ENCODE data around the gene TMEM170A. TPM values are rescaled to one million over a fixed set of nuclear protein-coding genes. Genes with fewer than 3 reads are reported as not detected.

TMEM170A gene
- total RNA-seq, 1 donor from 2014 or later, result 25.4 TPM

DNA sequence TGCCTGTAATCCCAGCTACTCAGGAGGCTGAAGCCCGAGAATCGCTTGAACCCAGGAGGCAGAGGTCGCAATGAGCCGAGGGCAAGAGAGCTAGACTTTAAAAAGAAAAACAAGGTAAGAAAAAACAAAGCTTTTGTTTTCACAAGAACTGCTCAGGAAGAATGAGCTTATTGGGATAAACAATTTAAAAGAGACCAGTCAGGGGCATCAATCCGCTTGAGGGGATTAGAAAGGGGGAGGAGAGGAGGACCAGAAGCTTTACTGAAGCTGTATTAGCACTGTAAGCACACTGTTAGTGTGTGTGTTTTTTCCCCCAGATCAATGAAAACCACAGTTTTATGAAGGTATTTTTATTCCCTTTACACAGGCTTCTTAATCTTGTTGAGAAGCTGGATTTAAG, 8.8 kb downstream of the TMEM170A start:
- H3K4me1 ChIP-seq, result no peaks in the 10 kb centered on the region
- peaks cover 5% of the 10 kb centered on the region for H3K36me3 ChIP-seq
- H3K4me3 ChIP-seq, result no peak overlapping the region
- no peaks in the 10 kb centered on the region for H3K9me3 ChIP-seq
- H3K27me3 ChIP-seq, result no peaks in the 10 kb centered on the region
- DNase-seq, result peak; percentile 2
- TF ChIP-seq, protein P1, sequence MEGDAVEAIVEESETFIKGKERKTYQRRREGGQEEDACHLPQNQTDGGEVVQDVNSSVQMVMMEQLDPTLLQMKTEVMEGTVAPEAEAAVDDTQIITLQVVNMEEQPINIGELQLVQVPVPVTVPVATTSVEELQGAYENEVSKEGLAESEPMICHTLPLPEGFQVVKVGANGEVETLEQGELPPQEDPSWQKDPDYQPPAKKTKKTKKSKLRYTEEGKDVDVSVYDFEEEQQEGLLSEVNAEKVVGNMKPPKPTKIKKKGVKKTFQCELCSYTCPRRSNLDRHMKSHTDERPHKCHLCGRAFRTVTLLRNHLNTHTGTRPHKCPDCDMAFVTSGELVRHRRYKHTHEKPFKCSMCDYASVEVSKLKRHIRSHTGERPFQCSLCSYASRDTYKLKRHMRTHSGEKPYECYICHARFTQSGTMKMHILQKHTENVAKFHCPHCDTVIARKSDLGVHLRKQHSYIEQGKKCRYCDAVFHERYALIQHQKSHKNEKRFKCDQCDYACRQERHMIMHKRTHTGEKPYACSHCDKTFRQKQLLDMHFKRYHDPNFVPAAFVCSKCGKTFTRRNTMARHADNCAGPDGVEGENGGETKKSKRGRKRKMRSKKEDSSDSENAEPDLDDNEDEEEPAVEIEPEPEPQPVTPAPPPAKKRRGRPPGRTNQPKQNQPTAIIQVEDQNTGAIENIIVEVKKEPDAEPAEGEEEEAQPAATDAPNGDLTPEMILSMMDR (IDR thresholded peaks at IDR 0.05), result no peak
- no peak overlapping the region for H3K27ac ChIP-seq
- no peak for ATAC-seq
- intact Hi-C loops (cut with DNase I), result no loop called here

DNA sequence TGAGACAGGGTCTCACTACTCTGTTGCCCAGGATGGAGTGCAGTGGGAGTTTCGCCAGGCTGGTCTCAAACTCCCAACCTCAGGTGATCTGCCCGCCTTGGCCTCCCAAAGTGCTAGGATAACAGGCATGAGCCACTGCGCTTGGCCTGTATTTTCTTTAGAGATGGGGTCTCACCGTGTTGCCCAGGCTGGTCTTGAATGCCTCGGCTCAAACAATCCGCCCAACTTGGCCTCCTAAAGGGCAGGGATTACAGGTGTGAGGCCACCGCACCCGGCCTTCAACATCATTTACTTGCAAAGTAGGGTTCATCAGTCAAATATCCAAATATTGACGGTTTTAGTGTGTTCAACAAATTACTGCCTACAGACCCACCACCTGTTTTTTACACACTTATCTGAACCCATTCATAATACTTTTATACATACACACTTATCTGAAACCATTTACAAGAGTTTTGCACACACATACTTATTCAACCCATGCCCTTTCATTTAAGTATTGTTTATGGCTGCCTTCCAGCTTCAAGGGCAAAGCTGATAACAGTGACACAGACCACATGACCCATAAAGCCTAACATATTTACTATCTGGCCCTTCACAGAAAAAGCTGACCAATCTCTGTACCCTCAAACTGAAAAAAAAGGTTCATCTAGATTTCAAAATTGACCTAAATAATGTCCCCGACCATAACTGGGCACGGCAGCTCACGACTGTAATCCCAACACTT, 11.9 kb downstream of the TMEM170A start:
- Histone ChIP-seq H3K9me3 (no peaks in the 10 kb centered on the region), H3K4me3 (no peak overlapping the region), H3K36me3 (peaks cover 31% of the 10 kb centered on the region), H3K4me1 (no peaks in the 10 kb centered on the region), H3K27me3 (no peaks in the 10 kb centered on the region), H3K27ac (no peak overlapping the region)
- intact Hi-C loops (cut with DNase I), result no loop called here
- TF ChIP-seq, protein P1 (IDR thresholded peaks at IDR 0.05), result no peak
- DNase-seq (peak; percentile 17), ATAC-seq (peak; percentile 36)

DNA sequence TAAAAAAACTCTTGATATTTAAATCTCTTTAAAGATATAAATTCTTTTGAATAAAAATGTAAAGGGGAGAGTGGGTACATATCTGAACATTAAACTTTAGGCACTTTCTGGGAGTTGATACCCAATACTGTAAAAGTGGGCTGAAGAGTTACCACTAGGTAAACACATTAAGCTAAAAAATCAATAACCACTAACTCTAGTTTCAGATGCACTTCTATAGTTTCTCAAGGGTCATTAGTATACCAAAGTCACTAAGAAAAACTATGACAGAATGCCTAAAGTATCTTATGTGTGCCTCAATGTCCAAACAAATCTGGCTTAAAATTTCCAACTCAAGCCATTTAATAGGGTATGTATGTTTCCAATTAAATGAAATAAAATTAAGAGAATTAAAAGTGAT, 18.1 kb downstream of the TMEM170A start:
- intact Hi-C loops (cut with DNase I), result no loop called here
- no peak for ATAC-seq
- TF ChIP-seq, protein P1 (IDR thresholded peaks at IDR 0.05), result no peak
- no peak overlapping the region for H3K4me3 ChIP-seq
- peaks cover 44% of the 10 kb centered on the region for H3K36me3 ChIP-seq
- no peaks in the 10 kb centered on the region for H3K9me3 ChIP-seq
- H3K27me3 ChIP-seq, result no peaks in the 10 kb centered on the region
- no peak for DNase-seq
- no peak overlapping the region for H3K27ac ChIP-seq
- H3K4me1 ChIP-seq, result no peaks in the 10 kb centered on the region

DNA sequence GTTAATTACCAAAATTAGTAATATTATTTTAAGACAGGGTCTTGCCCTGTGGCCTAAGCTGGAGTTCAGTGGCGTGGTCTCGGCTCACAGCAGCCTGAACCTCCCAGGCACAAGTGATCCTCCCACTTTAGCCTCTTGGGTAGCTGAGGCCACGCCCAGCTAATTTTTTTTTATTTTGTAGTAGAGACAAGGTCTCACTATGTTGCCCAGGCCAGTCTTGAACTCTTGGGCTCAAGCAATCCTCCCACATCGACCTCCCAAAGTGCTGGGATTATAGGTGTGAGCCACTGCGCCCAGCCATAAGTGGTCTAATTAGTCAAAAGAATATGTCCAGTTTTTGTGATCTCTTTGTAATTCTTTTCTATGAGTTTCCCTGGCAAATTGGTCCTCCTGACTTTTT, 19.2 kb downstream of the TMEM170A start:
- Histone ChIP-seq H3K9me3 (no peaks in the 10 kb centered on the region), H3K36me3 (peaks cover 36% of the 10 kb centered on the region), H3K27ac (no peak overlapping the region), H3K4me1 (no peaks in the 10 kb centered on the region), H3K4me3 (no peak overlapping the region), H3K27me3 (no peaks in the 10 kb centered on the region)
- TF ChIP-seq, protein P1 (IDR thresholded peaks at IDR 0.05), result no peak
- intact Hi-C loops (cut with DNase I), result no loop called here
- ATAC-seq (no peak), DNase-seq (no peak)

DNA sequence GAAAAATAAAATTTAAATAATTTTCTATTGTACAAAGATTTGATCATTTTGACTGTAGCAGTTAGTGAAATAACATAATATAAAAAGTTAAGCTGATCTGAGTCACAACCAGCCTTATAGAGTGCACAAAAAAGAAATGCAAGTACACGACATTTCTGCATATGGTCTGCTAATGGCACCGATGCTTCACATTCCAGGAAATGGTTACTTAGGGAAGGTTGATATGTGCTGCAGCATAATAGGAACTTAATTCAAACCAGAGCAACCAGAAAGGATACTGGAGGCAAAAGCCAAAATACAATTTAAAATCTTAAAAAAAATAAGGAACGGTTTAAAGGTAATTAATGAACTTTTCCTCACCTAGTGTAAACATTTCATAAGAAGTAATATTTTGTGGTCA, 21.2 kb downstream of the TMEM170A start:
- H3K9me3 ChIP-seq, result no peaks in the 10 kb centered on the region
- ATAC-seq, result no peak
- intact Hi-C loops (cut with DNase I), result no loop called here
- no peak overlapping the region for H3K27ac ChIP-seq
- TF ChIP-seq, protein P1 (IDR thresholded peaks at IDR 0.05), result no peak
- no peaks in the 10 kb centered on the region for H3K27me3 ChIP-seq
- no peak for DNase-seq
- H3K4me3 ChIP-seq, result no peak overlapping the region
- H3K36me3 ChIP-seq, result peaks cover 20% of the 10 kb centered on the region
- no peaks in the 10 kb centered on the region for H3K4me1 ChIP-seq
